Tibial nerve (tissue), 4 donors: ENCODE results near the gene MRTFA. TPM values are rescaled to one million over a fixed set of nuclear protein-coding genes. Genes with fewer than 3 reads are reported as not detected.
"Not testable (repeated sequence)": the region's sequence is repeated elsewhere in the genome, so short reads cannot be mapped to it uniquely, and the experiment has no call there.

Source experiments
- DNase-seq, 2 donors: peaks; one replicate each; pipeline ENCODE4 v3.0.0-alpha.2; 2019; ENCODE audit warnings: low spot score in 2 of 2
- H3K27ac ChIP-seq, 4 donors: fragments of 200-600 bp; sonication (generic) in 3 of 4; one replicate each; pipeline ENCODE4 v1.5.1; 2017 to 2019; ENCODE audit warnings: mild to moderate bottlenecking in 1 of 4
- H3K27me3 ChIP-seq, 2 donors: fragments of 200-600 bp; sonication (generic) in 1 of 2; one replicate each; pipeline versions ENCODE4 v1.5.1 to v1.6.0; 2017 to 2019
- H3K36me3 ChIP-seq, 3 donors: fragments of 200-600 bp; sonication (generic); one replicate each; pipeline ENCODE4 v1.5.1; 2018 to 2019
- H3K4me1 ChIP-seq, 4 donors: fragments of 200-600 bp; sonication (generic) in 3 of 4; one replicate each; pipeline ENCODE4 v1.5.1; 2017 to 2019
- H3K4me3 ChIP-seq, 4 donors: fragments of 200-600 bp; sonication (generic) in 3 of 4; one replicate each; pipeline ENCODE4 v1.5.1; 2017 to 2019; ENCODE audit warnings: mild to moderate bottlenecking in 1 of 4, moderate library complexity in 1 of 4
- H3K9me3 ChIP-seq, 4 donors: fragments of 200-600 bp; sonication (generic) in 3 of 4; one replicate each; pipeline ENCODE4 v1.5.1; 2017 to 2019
- CTCF ChIP-seq, 5 experiments: fragments of 200-600 bp in 3 of 5; fragments of 450-650 bp in 2 of 5; sonication (generic) in 3 of 5; IDR thresholded peaks; one replicate each; pipeline ENCODE4 v1.5.1; 2016 to 2019; ENCODE audit warnings: antibody characterized with exemption in 5 of 5, mild to moderate bottlenecking in 3 of 5, moderate library complexity in 2 of 5
- EP300 ChIP-seq, 2 donors: sonication (generic); formaldehyde crosslinking; IDR thresholded peaks; one replicate each; pipeline ENCODE4 v1.6.1; 2017; ENCODE audit warnings: antibody characterized with exemption in 2 of 2, mild to moderate bottlenecking in 1 of 2
- POLR2A ChIP-seq, 2 donors: fragments of 450-650 bp; IDR thresholded peaks; one replicate each; pipeline ENCODE4 v1.6.1; 2017; ENCODE audit warnings: antibody characterized with exemption in 2 of 2, mild to moderate bottlenecking in 2 of 2, moderate library complexity in 2 of 2
- WGBS, 2 donors: methylation state at CpG; one replicate each; pipeline ENCODE4 v1.1.5; 2018; 5-methylcytosine and 5-hydroxymethylcytosine counted together
- total RNA-seq, 4 donors: library from RNA; depleted of rRNA; stranded (reverse); fragments of >200 nt; gene quantifications; one replicate each; pipeline ENCODE4 v1.1.0, GENCODE V29; 2016

MRTFA gene
- total RNA-seq, 4 donors from 2014 or later: 69.7 to 119 (median 104) TPM

- no peaks in the 10 kb centered on the region for H3K27me3 ChIP-seq
- no peak overlapping the region for H3K4me3 ChIP-seq
- 63 to 74% methylated on average over 2 of the region's 2 CpGs for WGBS, 2 donors
- H3K9me3 ChIP-seq: no peaks in the 10 kb centered on the region
- H3K27ac ChIP-seq: peak overlapping the region in 2 of 4 donors; percentile 14 to 71
- TF ChIP-seq POLR2A (IDR thresholded peaks at IDR 0.05) (no peak), CTCF (IDR thresholded peaks at IDR 0.05) (no peak), EP300 (IDR thresholded peaks at IDR 0.05) (no peak)
- no peak for DNase-seq
- peaks cover 0 to 57% (median 22%) of the 10 kb centered on the region in 4 donors for H3K4me1 ChIP-seq
- H3K36me3 ChIP-seq: no peaks in the 10 kb centered on the region
Measured at GRCh38 chr22:40541300-40541699, 95.2 kb downstream of the MRTFA start.

DNA sequence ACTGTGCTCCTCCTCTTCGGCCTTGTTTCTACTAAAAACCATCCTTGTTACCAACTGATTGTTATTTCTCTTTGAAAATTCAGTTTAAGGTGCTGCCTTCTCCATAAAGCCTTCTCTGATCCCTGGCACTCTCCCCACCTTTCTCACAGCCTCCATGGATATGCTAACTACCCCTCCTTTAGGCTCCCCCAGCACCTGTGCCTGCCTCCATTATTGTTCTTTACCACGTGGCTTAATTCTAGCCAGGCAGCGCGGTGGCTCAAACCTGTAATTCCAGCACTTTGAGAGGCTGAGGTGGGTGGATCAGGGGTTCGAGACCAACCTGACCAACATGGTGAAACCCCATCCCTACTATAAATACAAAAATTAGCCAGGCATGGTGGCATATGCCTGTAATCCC lies 96.3 kb downstream of the MRTFA start:
- DNase-seq: no peak
- Histone ChIP-seq H3K4me1 (peaks cover 0 to 63% (median 25%) of the 10 kb centered on the region in 4 donors), H3K27me3 (no peaks in the 10 kb centered on the region), H3K36me3 (no peaks in the 10 kb centered on the region), H3K9me3 (no peaks in the 10 kb centered on the region), H3K4me3 (no peak overlapping the region), H3K27ac (no peak overlapping the region)
- WGBS, 2 donors: 92 to 93% methylated on average over 5 of the region's 5 CpGs
- no peak for TF ChIP-seq CTCF (IDR thresholded peaks at IDR 0.05)
- TF ChIP-seq POLR2A (IDR thresholded peaks at IDR 0.05): no peak
- TF ChIP-seq EP300 (IDR thresholded peaks at IDR 0.05): no peak

- not testable (repeated sequence) for H3K9me3 ChIP-seq, H3K27me3 ChIP-seq, DNase-seq, H3K27ac ChIP-seq, H3K36me3 ChIP-seq, H3K4me3 ChIP-seq
- 100% methylated on average over 2 to 7 of the region's 28 CpGs for WGBS, 2 donors
- peaks cover 0 to 66% (median 33%) of the 10 kb centered on the region in 4 donors for H3K4me1 ChIP-seq
Measured at GRCh38 chr22:40536149-40536548, 100.4 kb downstream of the MRTFA start.

- Histone ChIP-seq H3K9me3 (no peaks in the 10 kb centered on the region), H3K27me3 (no peaks in the 10 kb centered on the region), H3K27ac (peak overlapping the region in 2 of 4 donors; percentile 78 to 82), H3K4me1 (peaks cover 0 to 61% (median 32%) of the 10 kb centered on the region in 4 donors), H3K4me3 (no peak overlapping the region), H3K36me3 (no peaks in the 10 kb centered on the region)
- TF ChIP-seq CTCF (IDR thresholded peaks at IDR 0.05) (no peak), POLR2A (IDR thresholded peaks at IDR 0.05) (no peak), EP300 (IDR thresholded peaks at IDR 0.05) (no peak)
- DNase-seq: no peak
- WGBS, 2 donors: 74 to 85% methylated on average over 2 of the region's 2 CpGs
Measured at GRCh38 chr22:40535642-40536041, 100.9 kb downstream of the MRTFA start.

- no peak for DNase-seq
- H3K27ac ChIP-seq: peak overlapping the region in 3 of 4 donors; percentile 35 to 82 (median 78)
- TF ChIP-seq CTCF (IDR thresholded peaks at IDR 0.05) (no peak), EP300 (IDR thresholded peaks at IDR 0.05) (no peak), POLR2A (IDR thresholded peaks at IDR 0.05) (no peak)
- H3K36me3 ChIP-seq: no peaks in the 10 kb centered on the region
- no peaks in the 10 kb centered on the region for H3K9me3 ChIP-seq
- no peaks in the 10 kb centered on the region for H3K27me3 ChIP-seq
- H3K4me3 ChIP-seq: no peak overlapping the region
- WGBS, 2 donors: 56 to 60% methylated on average over 2 of the region's 2 CpGs
- H3K4me1 ChIP-seq: peaks cover 0 to 61% (median 32%) of the 10 kb centered on the region in 4 donors
Measured at GRCh38 chr22:40535189-40535512, 101.4 kb downstream of the MRTFA start.
